Caki2 (cell line): ENCODE results near the gene NLGN2. TPM values are rescaled to one million over a fixed set of nuclear protein-coding genes. Genes with fewer than 3 reads are reported as not detected.
"Not testable (repeated sequence)": the region's sequence is repeated elsewhere in the genome, so short reads cannot be mapped to it uniquely, and the experiment has no call there.

Source experiments
- DNase-seq: peaks from one replicate; pipeline ENCODE4 v3.0.0-alpha.2; 2015; ENCODE audit warnings: low read depth
- in situ Hi-C: cut with HindIII; loops from 2 replicates; pipeline ENCODE4 v1.10.0; 2016; ENCODE audit warnings: low sequenced_read_pairs, low pct_unique_long_range_greater_than_20kb, mixed read lengths
- total RNA-seq: library from RNA; depleted of rRNA; stranded (reverse); fragments of >200 nt; shearing (Covaris generic); gene quantifications from 2 replicates; pipeline ENCODE4 v1.2.3, GENCODE V29; 2014; ENCODE audit warnings: low replicate concordance; rRNA removed

NLGN2 gene
- total RNA-seq, result 1.1 TPM in 1 of 2 replicates, not detected in the other

- in situ Hi-C loops, result no loop called here
- DNase-seq, result no peak
Observed at GRCh38 chr17:7407485-7408251, at the start of gene NLGN2. NLGN2 (plus strand) TSS chr17:7407845; CDS start chr17:7408256, 411 bp downstream.

- DNase-seq, result no peak
- in situ Hi-C loops, result no loop called here
Observed at GRCh38 chr17:7361906-7362305, 45.7 kb upstream of the NLGN2 start.

- no peak for DNase-seq
- in situ Hi-C loops, result no loop called here
Observed at GRCh38 chr17:7363311-7363710, 44.3 kb upstream of the NLGN2 start.

- in situ Hi-C loops, DNase-seq: not testable (repeated sequence)
Observed at GRCh38 chr17:7365963-7366362, 41.7 kb upstream of the NLGN2 start.

- in situ Hi-C loops, result no loop called here
- DNase-seq, result no peak
Observed at GRCh38 chr17:7367083-7367482, 40.6 kb upstream of the NLGN2 start.

GRCh38 chr17:7367918-7368598 is 39.6 kb upstream of the NLGN2 start:
- no peak for DNase-seq
- in situ Hi-C loops, result no loop called here

- DNase-seq, in situ Hi-C loops: not testable (repeated sequence)
Observed at GRCh38 chr17:7368599-7368994, 39.0 kb upstream of the NLGN2 start.

GRCh38 chr17:7369825-7370224 is 37.8 kb upstream of the NLGN2 start:
- in situ Hi-C loops, result no loop called here
- DNase-seq, result no peak

GRCh38 chr17:7370853-7371252 is 36.8 kb upstream of the NLGN2 start:
- in situ Hi-C loops, result no loop called here
- DNase-seq, result no peak

- DNase-seq, result no peak
- in situ Hi-C loops, result no loop called here
Observed at GRCh38 chr17:7374353-7374752, 33.3 kb upstream of the NLGN2 start.

- no peak for DNase-seq
- in situ Hi-C loops, result no loop called here
Observed at GRCh38 chr17:7379134-7379533, 28.5 kb upstream of the NLGN2 start.

- DNase-seq, result no peak
- in situ Hi-C loops, result no loop called here
Observed at GRCh38 chr17:7380321-7380720, 27.3 kb upstream of the NLGN2 start.

- in situ Hi-C loops, result no loop called here
- no peak for DNase-seq
Observed at GRCh38 chr17:7380855-7381683, 26.6 kb upstream of the NLGN2 start, which contains the start of gene TNK1. TNK1 (plus strand) TSS chr17:7381089; CDS start chr17:7382927, 1,838 bp downstream.

GRCh38 chr17:7382901-7383300 is 24.7 kb upstream of the NLGN2 start:
- no peak for DNase-seq
- in situ Hi-C loops, result no loop called here

GRCh38 chr17:7383371-7383741 is 24.3 kb upstream of the NLGN2 start:
- DNase-seq, result no peak
- in situ Hi-C loops, result no loop called here

- in situ Hi-C loops, result no loop called here
- no peak for DNase-seq
Observed at GRCh38 chr17:7383742-7384488, 23.7 kb upstream of the NLGN2 start.

GRCh38 chr17:7384489-7385081 is 23.1 kb upstream of the NLGN2 start:
- no peak for DNase-seq
- in situ Hi-C loops, result no loop called here

GRCh38 chr17:7388856-7389255 is 18.8 kb upstream of the NLGN2 start:
- in situ Hi-C loops, result no loop called here
- DNase-seq, result no peak
